Hepatocyte (in vitro differentiated cells): ENCODE data around the gene RYR3. TPM values are rescaled to one million over a fixed set of nuclear protein-coding genes. Genes with fewer than 3 reads are reported as not detected.

Source experiments
- DNase-seq: peaks from one replicate; pipeline ENCODE4 v3.0.0-alpha.2; 2016; ENCODE audit warnings: low spot score
- H2AFZ ChIP-seq: fragments of 200-600 bp; sonication (generic); 2 replicates; pipeline ENCODE4 v1.6.0; 2016; ENCODE audit warnings: antibody characterized with exemption, mild to moderate bottlenecking
- H3K27ac ChIP-seq: fragments of 200-600 bp; sonication (generic); 2 replicates; pipeline ENCODE4 v1.5.1; 2016; ENCODE audit warnings: mild to moderate bottlenecking
- H3K27me3 ChIP-seq: fragments of 200-600 bp; sonication (generic); 2 replicates; pipeline ENCODE4 v1.6.1; 2016
- H3K36me3 ChIP-seq: fragments of 200-600 bp; sonication (generic); replicated peaks from 2 replicates; pipeline ENCODE4 v1.5.1; 2016; ENCODE audit warnings: low read depth; ENCODE audit not compliant: insufficient read depth
- H3K4me1 ChIP-seq: fragments of 200-600 bp; sonication (generic); 2 replicates; pipeline ENCODE4 v1.5.1; 2016; ENCODE audit warnings: mild to moderate bottlenecking, moderate library complexity; ENCODE audit not compliant: insufficient read depth
- H3K4me2 ChIP-seq: fragments of 200-600 bp; sonication (generic); 2 replicates; pipeline ENCODE4 v1.6.0; 2016
- H3K4me3 ChIP-seq: fragments of 200-600 bp; sonication (generic); 2 replicates; pipeline ENCODE4 v1.5.1; 2016; ENCODE audit warnings: mild to moderate bottlenecking
- H3K79me2 ChIP-seq: fragments of 200-600 bp; sonication (generic); 2 replicates; pipeline ENCODE4 v1.6.0; 2017; ENCODE audit warnings: mild to moderate bottlenecking
- H3K9me2 ChIP-seq: fragments of 200-600 bp; sonication (generic); replicated peaks from 2 replicates; pipeline ENCODE4 v1.6.0; 2017; ENCODE audit warnings: mild to moderate bottlenecking; ENCODE audit not compliant: insufficient read depth
- H3K9me3 ChIP-seq: fragments of 200-600 bp; sonication (generic); 2 replicates; pipeline ENCODE4 v1.5.1; 2016; ENCODE audit warnings: low read depth, mild to moderate bottlenecking
- H4K20me1 ChIP-seq: fragments of 200-600 bp; sonication (generic); 2 replicates; pipeline ENCODE4 v1.6.0; 2016; ENCODE audit warnings: mild to moderate bottlenecking; ENCODE audit not compliant: insufficient read depth, poor library complexity, severe bottlenecking
- CTCF ChIP-seq: fragments of 200-600 bp; sonication (generic); IDR thresholded peaks from 2 replicates; pipeline ENCODE4 v1.5.1; 2016; ENCODE audit warnings: antibody characterized with exemption, mild to moderate bottlenecking; ENCODE audit not compliant: poor library complexity
- EZH2 ChIP-seq: fragments of 200-600 bp; sonication (generic); IDR thresholded peaks from 2 replicates; pipeline ENCODE4 v1.6.1; 2016; ENCODE audit warnings: antibody characterized with exemption, mild to moderate bottlenecking, borderline replicate concordance
- EZH2phosphoT487 ChIP-seq: fragments of 200-600 bp; sonication (generic); IDR thresholded peaks from one replicate; pipeline ENCODE4 v1.6.1; 2018; ENCODE audit warnings: antibody characterized with exemption, mild to moderate bottlenecking, low read depth, moderate library complexity; ENCODE audit not compliant: unreplicated experiment, severe bottlenecking
- WGBS: methylation state at CpG from one replicate; pipeline ENCODE4 v1.1.6; 2016; ENCODE audit warnings: low lambda C conversion rate; ENCODE audit errors: missing lambda C conversion rate; 5-methylcytosine and 5-hydroxymethylcytosine counted together
- polyA plus RNA-seq: library from polyadenylated mRNA; unstranded; fragments of >200 nt; fragmentation: Nextera tagmentation; extraction: Ambion mirVana; gene quantifications from 2 replicates; pipeline ENCODE4 v1.2.1, GENCODE V29; 2016
- total RNA-seq: library from RNA; depleted of rRNA; stranded (reverse); fragments of >200 nt; gene quantifications from 2 replicates; pipeline ENCODE4 v1.2.3, GENCODE V29; 2014

RYR3 gene
- total and polyA plus RNA-seq, 2 experiments from 2014 or later = 0.36 to 0.37 TPM

GRCh38 chr15:33343275-33343674, 32.5 kb downstream of the RYR3 start:
- 78% methylated on average over 5 of the region's 5 CpGs for WGBS
- TF ChIP-seq CTCF (no peak), EZH2 (no peak), EZH2phosphoT487 (no peak)

GRCh38 chr15:33344111-33344510, 33.3 kb downstream of the RYR3 start:
- TF ChIP-seq EZH2 = no peak
- TF ChIP-seq CTCF = no peak
- no peak for TF ChIP-seq EZH2phosphoT487
- Histone ChIP-seq H3K4me1 (no peaks in the 10 kb centered on the region), H3K27me3 (no peaks in the 10 kb centered on the region), H3K9me3 (no peaks in the 10 kb centered on the region), H3K27ac (no peak overlapping the region), H3K36me3 (no peaks in the 10 kb centered on the region), H4K20me1 (no peaks in the 10 kb centered on the region), H3K4me3 (no peak overlapping the region), H3K9me2 (no peaks in the 10 kb centered on the region), H3K4me2 (no peak overlapping the region), H3K79me2 (no peaks in the 10 kb centered on the region), H2AFZ (no peak overlapping the region)
- DNase-seq = no peak
- WGBS = 97% methylated on average over 2 of the region's 2 CpGs

More at GRCh38 chr15:33343275-33343674, 32.5 kb downstream of the RYR3 start:
- no peak for DNase-seq
- H3K4me1 ChIP-seq = no peaks in the 10 kb centered on the region
- H3K79me2 ChIP-seq = no peaks in the 10 kb centered on the region
- no peaks in the 10 kb centered on the region for H3K27me3 ChIP-seq
- no peaks in the 10 kb centered on the region for H3K9me3 ChIP-seq
- no peak overlapping the region for H3K4me3 ChIP-seq
- no peak overlapping the region for H3K4me2 ChIP-seq
- no peak overlapping the region for H3K27ac ChIP-seq
- H4K20me1 ChIP-seq = no peaks in the 10 kb centered on the region
- H3K36me3 ChIP-seq = no peaks in the 10 kb centered on the region
- H2AFZ ChIP-seq = no peak overlapping the region
- no peaks in the 10 kb centered on the region for H3K9me2 ChIP-seq

DNA sequence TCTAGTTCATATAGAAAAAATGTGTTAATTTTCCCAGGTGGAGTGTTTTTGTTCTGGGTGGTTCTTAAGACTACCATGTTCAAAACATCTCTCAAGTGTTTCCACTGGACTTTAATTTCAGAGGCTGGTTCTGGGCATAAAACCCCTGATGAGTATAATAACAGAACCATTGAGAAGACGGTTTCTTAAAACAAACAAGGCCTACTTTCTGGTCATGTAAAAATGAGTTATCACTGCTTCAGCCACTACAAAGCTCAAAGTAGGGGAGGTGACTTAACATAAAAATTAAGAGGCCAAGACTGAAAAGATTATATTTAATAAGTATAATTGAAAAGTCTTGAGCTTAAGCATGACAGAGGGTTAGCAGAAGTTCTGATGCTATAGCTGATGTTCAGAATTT, 33.8 kb downstream of the RYR3 start:
- WGBS = 86% methylated on average over 1 of the region's 1 CpG
- no peaks in the 10 kb centered on the region for H3K27me3 ChIP-seq

More for the DNA sequence above, 33.8 kb downstream of the RYR3 start:
- no peaks in the 10 kb centered on the region for H3K79me2 ChIP-seq
- H3K4me3 ChIP-seq = no peak overlapping the region
- no peaks in the 10 kb centered on the region for H3K4me1 ChIP-seq
- DNase-seq = no peak
- no peak overlapping the region for H2AFZ ChIP-seq
- TF ChIP-seq EZH2phosphoT487 (no peak), CTCF (no peak), EZH2 (no peak)
- H3K36me3 ChIP-seq = no peaks in the 10 kb centered on the region
- H3K9me3 ChIP-seq = no peaks in the 10 kb centered on the region
- no peaks in the 10 kb centered on the region for H3K9me2 ChIP-seq
- H3K4me2 ChIP-seq = no peak overlapping the region
- H4K20me1 ChIP-seq = no peaks in the 10 kb centered on the region
- no peak overlapping the region for H3K27ac ChIP-seq
